G401 (cell line): Measurements from ENCODE around the gene SPATC1L. TPM values are rescaled to one million over a fixed set of nuclear protein-coding genes. Genes with fewer than 3 reads are reported as not detected.
"Not testable (repeated sequence)": the region's sequence is repeated elsewhere in the genome, so short reads cannot be mapped to it uniquely, and the experiment has no call there.

ENCODE experiments used
- DNase-seq: peaks from one replicate; pipeline ENCODE4 v3.0.0-alpha.2; 2015; ENCODE audit warnings: low spot score
- in situ Hi-C: cut with HindIII; loops from 2 replicates; pipeline ENCODE4 v1.10.0; 2016; ENCODE audit warnings: low sequenced_read_pairs, mixed read lengths
- total RNA-seq: library from RNA; depleted of rRNA; stranded (reverse); fragments of >200 nt; shearing (Covaris generic); gene quantifications from 2 replicates; pipeline ENCODE4 v1.2.3, GENCODE V29; 2014

SPATC1L gene
- total RNA-seq, 1 experiment from 2014 or later = 11.2 TPM

DNA sequence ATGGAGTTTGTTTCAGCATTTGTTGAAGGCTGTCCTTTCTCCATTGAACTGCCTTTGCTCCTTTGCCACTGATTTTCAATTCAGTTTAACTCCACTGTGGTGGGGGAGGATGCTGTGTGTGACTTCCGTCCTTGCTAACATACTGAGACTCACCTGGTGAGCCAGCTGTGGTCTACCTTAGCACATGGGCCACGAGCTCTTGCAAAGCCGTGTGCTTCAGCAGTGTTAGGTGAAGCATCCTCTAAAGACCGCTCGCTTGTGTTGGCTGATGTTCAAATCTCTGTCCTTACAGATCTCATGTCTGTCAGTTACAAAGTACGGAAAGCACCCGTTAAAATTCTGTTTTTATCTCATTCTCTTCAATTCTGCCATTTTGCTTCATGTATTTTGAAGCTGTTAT, 3.6 kb upstream of the SPATC1L start:
- no peak for DNase-seq
- in situ Hi-C loops = no loop called here

DNA sequence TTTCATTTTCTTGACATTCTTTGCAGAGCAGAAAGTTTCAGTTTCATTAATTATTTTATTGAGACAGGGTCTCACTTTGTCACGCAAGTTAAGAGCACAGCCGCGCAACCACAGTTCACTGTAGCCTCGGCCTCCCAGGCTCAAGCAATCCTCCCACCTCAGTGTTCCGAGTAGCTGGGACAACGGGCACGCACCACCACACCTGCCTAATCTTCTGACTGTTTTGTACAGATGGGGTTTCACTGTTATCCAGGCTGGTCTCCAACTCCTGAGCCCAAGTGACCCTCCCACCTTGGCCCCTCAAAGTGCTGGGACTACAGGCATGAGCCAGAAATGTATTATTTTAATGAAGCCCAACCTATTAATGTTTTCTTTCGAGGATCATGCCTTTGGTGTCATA, 3.0 kb upstream of the SPATC1L start:
- no peak for DNase-seq

DNA sequence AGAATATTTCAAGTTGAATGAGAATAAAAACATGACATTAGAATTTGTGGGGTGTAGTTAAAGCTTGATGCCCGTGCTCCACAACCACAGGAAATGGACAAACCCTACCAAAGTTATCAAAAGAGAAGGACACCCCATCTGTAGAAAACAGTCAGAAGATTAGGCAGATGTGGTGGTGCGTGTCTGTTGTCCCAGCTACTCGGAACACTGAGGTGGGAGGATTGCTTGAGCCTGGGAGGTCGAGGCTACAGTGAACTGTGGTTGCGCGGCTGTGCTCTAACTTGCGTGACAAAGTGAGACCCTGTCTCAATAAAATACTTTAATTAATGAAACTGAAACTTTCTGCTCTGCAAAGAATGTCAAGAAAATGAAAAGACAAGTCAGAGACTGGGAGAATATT, 1.5 kb upstream of the SPATC1L start:
- in situ Hi-C loops = no loop called here

More for the DNA sequence above, 3.0 kb upstream of the SPATC1L start:
- in situ Hi-C loops = no loop called here

DNA sequence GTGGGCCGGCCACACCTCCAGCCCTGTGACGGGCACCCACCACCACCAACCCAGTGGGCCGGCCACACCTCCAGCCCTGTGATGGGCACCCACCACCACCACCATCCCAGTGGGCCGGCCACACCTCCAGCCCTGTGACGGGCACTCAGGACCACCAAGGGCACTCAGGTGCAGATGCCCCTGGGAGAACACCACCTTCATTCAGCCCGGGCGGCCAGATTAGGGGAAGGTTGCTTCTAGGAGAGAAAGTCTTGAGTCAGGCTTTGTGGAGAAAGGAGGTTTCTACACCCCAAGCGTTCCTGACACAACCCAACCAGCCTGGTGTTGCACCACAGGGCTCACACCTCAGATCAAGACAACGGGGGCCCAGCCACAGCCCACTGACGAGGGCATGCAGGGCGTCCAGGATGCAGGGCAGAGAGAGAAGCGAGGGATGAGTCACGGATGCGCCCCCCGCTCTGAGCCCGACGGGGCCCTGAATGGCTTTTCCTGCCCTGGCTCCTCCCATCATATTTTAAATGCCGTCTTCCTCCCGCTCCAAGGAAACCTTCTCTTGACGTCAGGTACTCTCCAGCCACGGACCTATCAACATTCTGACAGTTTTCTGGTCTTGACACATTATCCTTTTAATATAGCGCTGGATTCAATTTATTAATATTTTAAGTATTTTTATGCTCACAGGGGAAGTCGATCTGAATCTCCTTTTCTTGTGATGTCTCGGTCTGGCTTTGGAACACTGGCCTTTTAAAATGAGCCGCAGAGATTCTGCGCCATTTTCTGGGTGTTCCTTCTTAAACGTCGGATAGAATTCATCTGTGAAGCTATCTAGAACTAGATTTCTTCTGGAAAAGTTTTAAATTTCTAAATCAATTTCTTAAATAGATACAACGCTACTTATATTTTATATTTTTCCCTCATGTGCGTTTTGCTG, 631 bp upstream of the SPATC1L start:
- in situ Hi-C loops = no loop called here
- peak; percentile 91 for DNase-seq

More for the DNA sequence above, 1.5 kb upstream of the SPATC1L start:
- no peak for DNase-seq

DNA sequence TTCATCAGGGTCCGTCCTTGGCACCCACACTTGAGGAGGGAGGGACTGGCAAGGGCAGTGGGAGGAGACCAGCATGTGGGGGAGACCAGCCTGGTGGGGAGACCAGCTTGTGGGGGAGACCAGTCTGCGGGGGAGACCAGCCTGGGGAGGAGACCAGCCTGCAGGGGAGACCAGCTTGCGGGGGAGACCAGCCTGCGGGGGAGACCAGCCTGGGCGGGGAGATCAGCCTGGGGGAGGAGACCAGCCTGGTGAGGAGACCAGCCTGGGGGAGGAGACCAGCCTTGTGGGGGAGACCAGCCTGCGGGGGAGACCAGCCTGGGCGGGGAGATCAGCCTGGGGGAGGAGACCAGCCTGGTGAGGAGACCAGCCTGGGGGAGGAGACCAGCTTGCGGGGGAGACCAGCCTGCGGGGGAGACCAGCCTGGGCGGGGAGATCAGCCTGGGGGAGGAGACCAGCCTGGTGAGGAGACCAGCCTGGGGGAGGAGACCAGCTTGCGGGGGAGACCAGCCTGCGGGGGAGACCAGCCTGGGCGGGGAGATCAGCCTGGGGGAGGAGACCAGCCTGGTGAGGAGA, 836 bp downstream of the SPATC1L start:
- DNase-seq, in situ Hi-C loops: not testable (repeated sequence)

DNA sequence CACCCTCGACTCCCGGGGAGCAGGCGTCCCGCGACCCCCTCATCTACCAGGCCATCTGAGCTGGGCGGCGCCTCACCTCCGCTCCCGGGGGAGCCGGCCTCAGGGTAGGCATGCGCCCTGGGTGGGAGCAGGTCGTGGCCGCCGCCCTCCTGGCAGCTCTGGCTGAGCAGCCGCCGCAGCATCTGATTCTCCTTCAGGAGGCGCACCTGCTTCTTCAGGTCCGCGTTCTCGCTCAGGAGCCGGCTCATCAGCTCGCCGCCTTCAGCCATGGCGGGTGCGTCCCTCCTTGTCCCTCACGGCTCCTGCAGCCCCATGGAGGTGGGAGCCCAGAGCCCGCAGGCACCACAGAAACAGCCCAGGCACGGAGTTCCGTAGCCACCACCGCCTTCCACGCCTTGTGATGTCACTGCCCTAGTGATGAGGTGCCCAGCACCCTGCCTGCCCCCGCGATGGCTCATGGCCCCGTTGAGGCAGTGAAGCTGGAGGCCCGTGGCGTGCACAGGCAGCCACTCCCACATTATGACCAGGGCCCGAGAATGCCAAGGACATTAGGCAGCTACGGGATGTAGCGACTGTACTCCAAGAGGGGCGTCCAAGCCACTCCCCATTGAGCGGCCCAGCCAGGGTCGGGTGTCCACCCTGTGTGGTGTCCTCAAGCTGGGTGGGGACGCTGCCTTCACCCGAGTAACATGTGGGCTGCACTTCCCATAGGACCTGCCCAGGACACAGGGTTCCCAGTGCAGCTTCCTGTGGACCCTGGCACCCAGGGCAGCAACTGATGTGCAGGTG, 1.5 kb downstream of the SPATC1L start:
- in situ Hi-C loops = no loop called here
- no peak for DNase-seq

DNA sequence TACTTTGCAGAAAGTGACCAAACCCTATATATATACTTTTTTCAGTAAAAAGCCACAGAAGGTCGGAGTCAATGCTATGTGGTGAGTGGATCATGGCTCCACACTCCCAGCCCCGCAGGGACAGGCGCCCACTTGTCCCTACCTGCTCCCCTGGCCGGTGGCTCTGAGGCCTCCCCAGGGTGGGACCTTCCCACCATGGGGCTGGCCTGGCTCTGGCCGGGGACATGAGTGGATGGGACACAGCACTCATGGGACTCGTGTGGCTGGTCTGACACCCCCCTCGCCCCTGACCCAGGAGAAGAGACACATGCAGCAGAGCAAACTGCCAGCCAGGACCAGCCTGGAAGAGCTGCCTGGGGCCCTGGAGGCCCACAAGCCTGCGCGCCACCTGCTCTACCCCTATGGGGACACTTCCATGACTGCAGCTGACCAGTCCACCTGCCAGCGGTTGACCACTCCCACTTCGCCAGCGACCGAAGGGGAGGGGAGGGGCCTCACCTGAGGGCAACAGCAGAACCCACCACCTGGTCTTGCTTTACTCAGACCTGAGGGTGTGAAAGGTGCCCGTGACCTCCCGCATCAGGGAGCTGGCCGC, 2.2 kb downstream of the SPATC1L start:
- no peak for DNase-seq

DNA sequence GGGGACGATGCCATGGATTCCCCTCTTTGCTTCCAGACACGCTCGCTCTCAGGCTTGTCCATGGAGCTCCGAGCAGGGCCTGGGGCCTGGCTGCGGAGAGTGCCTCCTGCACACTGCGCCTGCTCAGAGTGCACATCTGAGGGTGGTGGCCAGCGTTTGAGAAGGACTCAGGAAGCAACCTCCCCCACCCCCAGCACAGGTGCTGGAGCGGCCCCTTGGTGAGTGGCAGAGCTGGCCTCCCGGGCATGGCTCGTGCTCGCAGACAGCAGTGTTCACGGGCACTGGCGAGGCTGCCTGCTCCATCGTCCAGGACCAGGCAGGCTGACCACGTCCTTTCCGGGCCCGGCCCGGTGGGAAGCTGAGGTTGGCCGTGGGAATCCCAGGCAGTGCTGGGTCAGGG, 2.8 kb downstream of the SPATC1L start:
- DNase-seq = no peak
- in situ Hi-C loops = no loop called here

More for the DNA sequence above, 2.2 kb downstream of the SPATC1L start:
- in situ Hi-C loops = no loop called here

DNA sequence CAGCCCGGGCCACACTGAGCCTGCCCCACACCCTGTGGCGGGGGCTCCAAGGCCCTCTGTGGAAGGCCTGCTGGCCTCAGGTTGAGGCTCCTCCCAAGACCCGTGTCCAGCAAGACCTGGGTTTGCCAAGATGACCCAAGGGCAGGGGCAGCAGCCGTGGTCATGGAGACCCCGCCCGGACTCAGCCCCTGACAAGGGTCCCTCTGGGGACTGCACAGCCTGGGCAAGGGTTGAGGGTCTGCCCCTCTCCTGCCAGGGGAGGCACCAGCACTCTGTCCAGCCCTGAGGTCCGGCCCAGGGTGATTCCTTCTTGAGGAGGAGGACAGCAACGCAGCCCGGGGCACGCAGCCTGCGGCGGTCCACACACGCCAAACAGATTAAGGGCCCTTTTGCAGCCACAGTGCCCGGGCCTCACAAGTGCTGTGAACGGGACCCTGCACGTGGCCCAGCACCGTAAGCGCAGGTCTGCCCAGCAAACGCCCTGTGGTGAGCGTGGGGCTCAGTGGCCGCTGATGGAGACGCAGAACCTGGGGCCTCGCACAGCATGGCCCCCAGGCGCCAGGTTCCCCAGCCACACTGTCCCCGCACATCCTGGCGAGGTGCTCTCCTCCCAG, 3.4 kb downstream of the SPATC1L start:
- in situ Hi-C loops = no loop called here

DNA sequence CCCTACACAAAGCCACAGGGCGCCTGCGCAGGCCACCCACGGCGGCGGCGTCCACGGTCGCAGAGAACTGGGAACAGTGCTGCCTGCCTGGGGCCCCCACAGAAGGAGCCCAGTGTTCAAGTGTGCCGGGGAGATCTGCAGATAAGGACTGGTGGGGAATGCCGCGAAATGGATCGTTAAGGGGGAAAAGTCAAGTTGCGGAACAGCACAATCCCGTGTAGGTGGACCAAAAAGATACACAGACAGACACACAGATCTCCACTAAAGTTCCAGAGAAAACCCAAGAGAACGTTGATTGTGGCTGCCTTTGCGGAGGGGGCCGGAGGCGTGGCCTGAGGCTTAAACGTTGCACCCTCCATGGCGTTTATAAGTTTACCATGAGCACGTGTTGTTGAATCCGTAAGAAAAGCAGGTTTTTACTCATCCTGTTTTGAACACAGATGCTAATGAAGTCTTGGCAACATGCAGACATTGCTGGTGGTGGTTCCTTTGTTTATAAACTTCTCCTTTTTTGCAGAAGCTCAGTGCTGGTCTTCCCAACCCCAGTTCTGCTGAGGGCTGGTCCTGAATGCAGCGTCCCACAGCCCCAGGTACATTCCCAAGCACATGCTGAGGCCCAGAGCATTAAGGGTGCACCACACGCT, 4.1 kb downstream of the SPATC1L start:
- no peak for DNase-seq
- in situ Hi-C loops = no loop called here

More for the DNA sequence above, 3.4 kb downstream of the SPATC1L start:
- no peak for DNase-seq

DNA sequence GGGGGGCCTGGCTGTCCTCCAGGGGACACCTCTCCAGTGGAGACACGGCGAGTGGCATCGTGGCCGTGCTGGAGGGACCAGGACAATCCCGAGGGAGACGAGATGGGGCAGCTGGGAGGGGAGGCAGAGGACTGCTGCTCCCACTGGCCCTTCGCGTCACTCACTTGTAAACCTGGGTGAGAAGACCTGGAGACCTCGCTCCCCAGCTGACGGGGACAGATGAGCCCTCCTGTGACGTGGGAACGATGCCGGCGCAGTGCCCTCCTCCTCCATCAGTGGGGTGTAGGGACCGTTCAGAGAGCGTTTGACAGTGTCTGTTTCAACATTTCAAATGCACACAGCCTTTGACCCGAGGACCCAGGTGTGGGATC, 4.6 kb downstream of the SPATC1L start:
- in situ Hi-C loops = no loop called here
- no peak for DNase-seq

DNA sequence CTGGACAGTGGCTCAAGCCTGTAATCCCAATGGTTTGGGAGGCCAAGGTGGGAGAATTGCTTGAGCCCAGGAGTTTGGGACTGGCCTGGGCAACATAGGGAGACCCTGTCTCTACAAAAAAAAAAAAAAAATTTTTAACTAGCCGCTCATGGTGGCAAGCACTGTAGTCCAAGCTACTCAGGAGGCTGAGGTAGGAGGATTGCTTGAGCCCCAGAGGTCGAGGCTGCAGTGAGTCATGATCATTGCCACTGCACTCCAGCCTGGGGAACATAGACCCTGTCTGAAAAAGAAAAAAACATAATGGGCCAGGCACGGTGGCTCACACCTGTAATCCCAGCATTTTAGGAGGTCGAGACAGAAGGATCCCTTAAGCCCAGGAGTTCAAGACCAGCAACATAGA, 5.3 kb downstream of the SPATC1L start:
- no peak for DNase-seq
- in situ Hi-C loops = no loop called here

DNA sequence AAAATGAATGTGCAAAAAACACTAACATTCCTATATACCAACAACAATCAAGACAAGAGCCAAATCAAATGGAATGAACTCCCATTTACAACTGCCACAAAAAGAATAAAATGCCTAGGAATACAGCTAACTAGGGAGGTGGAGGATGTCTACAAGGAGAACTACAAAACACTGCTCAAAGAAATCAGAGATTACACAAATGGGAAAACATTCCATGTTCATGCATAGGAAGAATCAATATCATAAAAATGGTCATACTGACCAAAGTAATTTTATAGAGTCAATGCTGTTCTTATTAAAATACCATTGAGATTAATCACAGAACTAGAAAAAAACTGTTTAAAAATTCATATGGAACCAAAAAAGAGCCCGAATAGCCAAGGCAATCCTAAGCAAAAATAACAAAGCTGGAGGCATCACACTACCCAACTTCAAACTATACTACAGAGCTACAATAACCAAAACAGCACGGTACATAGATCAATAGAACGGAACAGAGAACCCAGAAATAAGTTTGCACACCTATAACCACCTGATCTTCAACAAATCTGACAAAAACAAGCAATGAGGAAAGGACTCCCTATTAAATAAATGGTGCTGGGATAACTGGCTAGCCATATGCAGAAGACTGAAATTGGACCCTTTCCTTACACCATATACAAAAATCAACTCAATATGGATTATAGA, 7.7 kb downstream of the SPATC1L start:
- in situ Hi-C loops, DNase-seq: not testable (repeated sequence)

DNA sequence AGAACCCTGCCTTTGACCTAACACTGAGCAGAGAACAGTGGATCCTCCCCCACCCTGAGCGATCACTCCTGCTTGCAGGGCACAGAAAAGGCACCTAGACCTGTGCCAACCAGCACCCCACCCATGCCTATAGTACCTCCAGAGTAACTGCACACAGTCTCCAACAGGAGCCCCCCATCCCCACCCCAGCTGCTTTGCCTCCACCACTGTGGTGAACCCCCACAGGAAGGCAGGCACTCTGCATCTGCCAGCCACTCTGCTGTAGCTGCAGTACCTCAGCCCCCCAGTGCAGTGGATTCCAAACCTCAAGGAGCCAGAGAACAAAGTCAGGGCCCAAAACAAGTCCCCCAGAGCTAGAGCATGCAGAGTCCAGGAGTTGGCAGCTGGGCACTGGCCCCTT, 10.7 kb downstream of the SPATC1L start:
- in situ Hi-C loops = no loop called here
- DNase-seq = no peak

DNA sequence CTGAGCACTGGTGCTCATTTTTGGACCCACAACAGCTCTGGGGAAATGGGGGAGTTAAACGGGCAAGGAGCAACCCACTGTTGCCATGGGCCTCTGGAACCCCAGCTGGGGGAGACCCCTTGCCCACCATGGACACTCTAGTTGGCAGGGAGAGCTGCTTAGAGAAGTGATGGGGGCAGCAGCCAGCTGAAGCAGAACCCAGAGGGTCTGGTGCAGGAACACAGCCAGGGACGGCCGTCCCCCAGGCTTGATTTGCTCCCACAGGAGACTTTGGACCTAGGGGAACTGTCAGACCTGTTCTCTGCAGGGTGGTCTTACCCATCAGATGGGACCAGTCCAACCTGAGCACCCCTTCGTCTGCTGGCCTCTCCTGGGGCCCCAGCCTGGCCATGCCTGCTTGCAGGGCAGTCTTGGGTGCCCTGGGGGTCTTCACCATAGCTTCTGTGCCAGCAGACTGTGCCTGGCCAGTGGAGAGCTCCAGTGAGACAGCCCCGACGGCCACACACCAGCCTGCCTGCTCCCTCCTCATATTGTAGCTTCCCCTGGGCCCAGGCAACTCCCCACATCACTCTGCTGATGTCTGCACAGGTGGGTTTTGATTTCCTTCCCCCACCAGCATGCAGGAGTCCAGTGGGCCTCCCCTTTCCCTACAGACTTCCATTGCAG, 11.3 kb downstream of the SPATC1L start:
- no peak for DNase-seq
- in situ Hi-C loops = no loop called here

DNA sequence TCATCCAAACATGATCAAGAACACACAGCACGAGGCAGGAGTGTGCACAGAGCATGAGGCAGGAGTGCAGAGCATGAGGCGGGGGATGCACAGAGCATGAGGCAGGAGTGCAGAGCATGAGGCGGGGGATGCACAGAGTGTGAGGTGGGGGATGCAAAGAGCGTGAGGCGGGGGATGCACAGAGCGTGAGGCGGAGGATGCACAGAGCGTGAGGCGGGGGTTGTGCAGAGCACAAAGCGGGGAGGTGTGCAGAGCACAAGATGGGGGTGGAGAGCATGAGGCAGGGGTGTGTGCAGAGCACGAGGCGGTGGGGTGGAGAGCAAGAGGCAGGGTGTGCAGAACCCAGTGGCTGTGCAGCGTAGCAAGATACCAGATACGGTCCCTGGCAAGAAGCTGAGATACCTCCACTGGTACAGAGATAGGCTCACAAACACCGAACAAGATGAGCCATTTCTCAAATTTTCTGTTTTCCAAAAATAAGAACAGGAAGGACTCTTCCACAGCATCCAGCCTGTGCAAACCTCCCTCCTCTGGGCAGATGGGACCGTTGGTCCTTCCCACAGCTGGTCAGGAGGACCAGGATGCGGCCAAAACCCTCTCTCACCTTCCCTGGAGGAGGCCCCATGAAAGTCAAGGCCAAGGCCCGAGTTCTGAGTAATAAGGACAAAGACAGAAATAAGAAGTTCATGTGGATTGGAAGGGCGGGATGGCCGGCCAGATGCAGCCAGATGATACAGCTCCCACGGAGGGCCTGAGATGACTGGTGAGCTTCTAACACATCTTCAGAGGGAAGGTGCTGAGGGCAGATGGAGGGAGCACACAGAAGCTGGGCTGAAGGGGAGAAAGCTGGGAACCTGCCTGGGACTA, 12.0 kb downstream of the SPATC1L start:
- in situ Hi-C loops = no loop called here
- DNase-seq = no peak

DNA sequence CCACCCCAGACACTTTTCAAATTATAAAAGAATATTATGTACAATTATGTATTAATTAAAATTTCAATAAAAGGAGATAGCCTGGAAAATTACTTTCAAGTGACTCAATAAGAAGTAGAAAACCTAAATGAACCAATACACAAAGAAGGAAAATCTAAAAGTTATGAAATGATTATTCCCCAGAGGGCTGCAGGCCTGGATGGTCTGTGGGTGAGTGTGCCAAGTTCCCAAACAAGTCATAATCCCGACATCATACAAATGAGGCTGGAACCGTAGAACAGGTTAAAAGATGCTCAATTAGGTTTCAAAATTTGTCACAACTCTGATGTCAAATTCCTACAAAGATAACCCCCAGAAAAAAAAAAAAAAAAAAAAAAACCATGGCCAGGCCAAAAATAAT, 12.7 kb downstream of the SPATC1L start:
- DNase-seq = no peak
- in situ Hi-C loops = no loop called here
